RWPE2 (cell line): Measurements from ENCODE around the gene CUL5.
"Not testable (repeated sequence)": the region's sequence is repeated elsewhere in the genome, so short reads cannot be mapped to it uniquely, and the experiment has no call there.

Experiments used
- ATAC-seq: fragments of 200-7000 bp; cut with Tn5 transposase; 3 replicates; pipeline ENCODE4 v1.9.1; 2021; ENCODE audit warnings: low read depth
- DNase-seq: peaks from one replicate; pipeline ENCODE4 v3.0.0-alpha.2; 2020; ENCODE audit warnings: low spot score
- H3K27ac ChIP-seq: fragments of 450-650 bp; 2 replicates; pipeline ENCODE4 v1.5.1; 2017; ENCODE audit warnings: mild to moderate bottlenecking; ENCODE audit not compliant: poor library complexity, severe bottlenecking
- H3K27me3 ChIP-seq: fragments of 250-450 bp; sonication (Bioruptor Pico); 2 replicates; pipeline ENCODE4 v1.5.1; 2021; ENCODE audit warnings: mild to moderate bottlenecking, moderate library complexity; ENCODE audit not compliant: insufficient read depth, poor library complexity, severe bottlenecking
- H3K36me3 ChIP-seq: fragments of 250-450 bp; sonication (Bioruptor Pico); 2 replicates; pipeline ENCODE4 v1.5.1; 2020; ENCODE audit warnings: low read depth, mild to moderate bottlenecking, moderate library complexity
- H3K4me1 ChIP-seq: fragments of 250-450 bp; sonication (Bioruptor Pico); 2 replicates; pipeline ENCODE4 v1.5.1; 2021; ENCODE audit warnings: mild to moderate bottlenecking, moderate library complexity; ENCODE audit not compliant: insufficient read depth, poor library complexity, severe bottlenecking
- H3K4me3 ChIP-seq: fragments of 250-450 bp; sonication (Bioruptor Pico); 2 replicates; pipeline ENCODE4 v1.5.1; 2021; ENCODE audit warnings: mild to moderate bottlenecking, moderate library complexity; ENCODE audit not compliant: severe bottlenecking
- H3K9me3 ChIP-seq: fragments of 250-450 bp; sonication (Bioruptor Pico); 2 replicates; pipeline ENCODE4 v1.5.1; 2021; ENCODE audit warnings: mild to moderate bottlenecking, moderate library complexity; ENCODE audit not compliant: severe bottlenecking
- TF ChIP-seq, protein P1 (sequence below): fragments of 450-650 bp; IDR thresholded peaks from one replicate; pipeline ENCODE4 v1.5.1; 2017; ENCODE audit warnings: mild to moderate bottlenecking, moderate library complexity; ENCODE audit not compliant: poor library complexity, severe bottlenecking

The CUL5 gene

DNA sequence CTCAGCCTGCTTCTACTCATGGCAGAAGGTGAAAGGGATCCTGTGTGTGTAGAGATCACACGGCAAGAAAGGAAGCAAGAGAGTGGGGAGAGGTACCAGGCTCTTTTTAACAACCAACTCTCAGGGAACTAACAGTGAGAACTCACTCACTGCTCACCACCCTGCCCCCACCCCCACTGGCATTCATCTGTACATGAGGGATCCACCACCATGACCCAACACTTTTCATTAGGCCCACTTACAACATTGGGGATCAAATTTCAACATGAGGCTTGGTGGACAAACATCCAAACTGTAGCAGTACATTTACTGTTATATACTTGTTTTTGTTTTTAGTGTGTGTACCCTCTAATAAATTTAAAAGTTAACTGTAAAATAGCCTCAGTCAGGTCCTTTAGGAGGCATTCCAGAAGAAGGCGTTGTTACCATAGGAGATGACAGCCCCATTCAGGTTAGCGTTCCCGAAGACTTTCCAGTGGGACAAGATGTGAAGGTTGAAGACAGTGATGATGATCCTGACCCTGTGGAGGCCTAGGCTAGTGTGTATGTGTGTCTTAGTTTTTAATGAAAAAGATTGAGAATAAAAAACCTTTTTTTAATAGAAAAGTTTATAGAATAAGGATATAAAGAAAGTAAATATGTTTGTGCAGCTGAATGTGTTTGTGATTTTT is 11.3 kb downstream of the CUL5 start:
- ATAC-seq: peak; percentile 45; the same call in 1 of the 3 replicates
- no peak overlapping the region for H3K27ac ChIP-seq

DNA sequence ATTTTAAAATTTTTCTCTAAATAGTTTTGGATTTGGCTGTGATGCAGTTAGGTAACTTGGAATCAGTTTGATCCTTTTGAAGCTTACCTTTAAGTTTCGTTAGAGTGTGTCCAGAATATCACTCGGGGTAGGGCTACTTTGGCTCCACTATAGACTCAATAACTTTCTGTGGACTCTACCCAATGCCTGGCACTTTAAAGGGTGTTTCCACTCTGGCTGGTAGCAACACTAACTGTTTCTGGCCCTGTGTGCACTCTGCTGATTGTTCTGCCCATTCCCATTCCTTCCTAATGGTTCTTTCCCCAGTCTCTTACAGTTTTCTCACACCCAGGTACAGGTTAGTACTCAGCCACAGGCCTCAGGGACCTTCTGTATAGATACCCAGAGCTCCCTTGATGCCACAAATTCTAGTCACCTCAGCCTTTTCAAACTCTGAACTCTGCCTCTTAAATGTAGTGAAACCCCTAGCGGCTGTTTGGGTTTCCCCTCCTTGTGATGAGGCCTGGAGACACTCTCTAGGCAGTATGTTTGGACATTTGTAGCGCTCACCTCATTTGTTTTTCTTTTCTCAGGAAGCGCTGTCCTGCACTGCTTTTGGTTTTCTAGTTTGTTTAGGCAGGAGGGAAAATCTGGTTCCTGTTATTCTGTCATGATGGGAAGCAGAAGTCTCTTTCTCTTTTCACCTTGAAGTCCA is 16.8 kb downstream of the CUL5 start:
- H3K9me3 ChIP-seq: no peaks in the 10 kb centered on the region
- H3K27ac ChIP-seq: no peak overlapping the region

More for the DNA sequence above, 11.3 kb downstream of the CUL5 start:
- TF ChIP-seq, protein P1, sequence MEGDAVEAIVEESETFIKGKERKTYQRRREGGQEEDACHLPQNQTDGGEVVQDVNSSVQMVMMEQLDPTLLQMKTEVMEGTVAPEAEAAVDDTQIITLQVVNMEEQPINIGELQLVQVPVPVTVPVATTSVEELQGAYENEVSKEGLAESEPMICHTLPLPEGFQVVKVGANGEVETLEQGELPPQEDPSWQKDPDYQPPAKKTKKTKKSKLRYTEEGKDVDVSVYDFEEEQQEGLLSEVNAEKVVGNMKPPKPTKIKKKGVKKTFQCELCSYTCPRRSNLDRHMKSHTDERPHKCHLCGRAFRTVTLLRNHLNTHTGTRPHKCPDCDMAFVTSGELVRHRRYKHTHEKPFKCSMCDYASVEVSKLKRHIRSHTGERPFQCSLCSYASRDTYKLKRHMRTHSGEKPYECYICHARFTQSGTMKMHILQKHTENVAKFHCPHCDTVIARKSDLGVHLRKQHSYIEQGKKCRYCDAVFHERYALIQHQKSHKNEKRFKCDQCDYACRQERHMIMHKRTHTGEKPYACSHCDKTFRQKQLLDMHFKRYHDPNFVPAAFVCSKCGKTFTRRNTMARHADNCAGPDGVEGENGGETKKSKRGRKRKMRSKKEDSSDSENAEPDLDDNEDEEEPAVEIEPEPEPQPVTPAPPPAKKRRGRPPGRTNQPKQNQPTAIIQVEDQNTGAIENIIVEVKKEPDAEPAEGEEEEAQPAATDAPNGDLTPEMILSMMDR: no peak
- Histone ChIP-seq H3K4me1 (peaks cover 4% of the 10 kb centered on the region), H3K9me3 (no peaks in the 10 kb centered on the region), H3K36me3 (no peaks in the 10 kb centered on the region; the same call in 1 of the 2 replicates), H3K27me3 (no peaks in the 10 kb centered on the region), H3K4me3 (no peak overlapping the region)
- DNase-seq: no peak

DNA sequence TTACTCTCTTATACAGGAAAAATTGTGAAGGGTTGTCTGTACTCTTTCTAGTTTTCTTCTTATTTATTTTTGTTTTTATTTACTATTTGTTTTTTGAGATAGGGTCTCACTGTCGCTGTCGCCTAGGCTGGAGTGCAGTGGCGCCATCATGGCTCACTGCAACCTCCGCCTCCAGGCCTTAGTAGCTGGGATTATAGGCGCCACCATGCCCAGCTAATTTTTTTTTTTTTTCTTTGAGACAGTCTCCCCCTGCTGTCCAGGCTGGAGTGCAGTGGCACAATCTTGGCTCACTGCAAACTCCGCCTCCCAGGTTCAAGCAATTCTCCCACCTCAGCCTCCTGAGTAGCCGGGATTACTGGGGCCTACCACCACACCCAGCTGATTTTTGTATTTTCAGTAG is 18.4 kb downstream of the CUL5 start:
- Histone ChIP-seq H3K9me3 (no peaks in the 10 kb centered on the region), H3K4me3 (no peak overlapping the region), H3K27me3 (no peaks in the 10 kb centered on the region), H3K27ac (no peak overlapping the region), H3K36me3 (no peaks in the 10 kb centered on the region; the same call in 1 of the 2 replicates), H3K4me1 (no peaks in the 10 kb centered on the region)
- DNase-seq (no peak), ATAC-seq (no peak)
- TF ChIP-seq, protein P1: peak; percentile 6

More for the DNA sequence above, 16.8 kb downstream of the CUL5 start:
- Histone ChIP-seq H3K4me3 (no peak overlapping the region), H3K4me1 (no peaks in the 10 kb centered on the region), H3K27me3 (no peaks in the 10 kb centered on the region), H3K36me3 (no peaks in the 10 kb centered on the region; the same call in 1 of the 2 replicates)
- TF ChIP-seq, protein P1: no peak
- DNase-seq (no peak), ATAC-seq (no peak)

DNA sequence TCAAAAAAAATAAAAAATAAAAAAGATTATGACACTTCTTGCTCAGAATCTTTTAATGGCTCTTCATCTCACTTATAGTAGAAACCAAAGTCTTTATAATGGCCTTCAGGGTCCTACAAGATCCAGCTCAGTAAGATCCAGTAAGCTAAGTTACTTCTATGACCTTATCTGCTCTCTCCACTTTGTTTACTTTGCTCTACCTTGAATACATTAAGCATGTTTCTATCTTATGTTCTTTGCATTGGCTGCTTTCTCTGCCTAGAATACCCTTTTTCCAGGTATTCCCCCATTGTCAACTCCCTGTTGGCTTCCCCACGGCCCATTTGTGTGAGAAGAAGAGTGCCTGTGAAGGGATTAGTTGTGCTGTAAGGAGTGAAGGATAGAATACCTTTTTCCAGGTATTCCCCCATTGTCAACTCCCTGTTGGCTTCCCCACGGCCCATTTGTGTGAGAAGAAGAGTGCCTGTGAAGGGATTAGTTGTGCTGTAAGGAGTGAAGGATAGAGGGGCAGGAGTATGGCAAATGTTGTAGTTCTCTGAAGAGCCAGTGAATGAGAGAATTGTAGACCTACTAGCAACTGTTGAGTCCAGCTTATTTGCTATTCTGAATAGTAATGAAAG is 20.2 kb downstream of the CUL5 start:
- not testable (repeated sequence) for DNase-seq, H3K36me3 ChIP-seq, H3K27me3 ChIP-seq, H3K4me1 ChIP-seq, H3K9me3 ChIP-seq, H3K27ac ChIP-seq, H3K4me3 ChIP-seq, ATAC-seq

DNA sequence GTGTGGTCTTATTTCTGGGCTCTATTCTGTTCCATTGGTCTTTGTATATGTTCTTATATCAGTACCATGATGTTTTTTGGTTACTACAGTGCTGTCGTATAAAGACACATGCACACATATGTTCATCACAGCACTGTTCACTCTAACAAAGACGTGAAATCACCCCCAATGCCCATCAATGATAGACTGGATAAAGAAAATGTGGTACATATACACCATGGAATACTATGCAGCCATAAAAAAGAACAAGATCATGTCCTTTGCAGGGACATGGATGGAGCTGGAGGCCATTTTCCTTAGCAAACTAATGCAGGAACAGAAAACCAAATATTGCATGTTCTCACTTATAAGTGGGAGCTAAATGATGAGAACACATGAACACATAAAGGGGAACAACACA is 22.9 kb downstream of the CUL5 start:
- not testable (repeated sequence) for H3K27ac ChIP-seq, H3K27me3 ChIP-seq, H3K9me3 ChIP-seq, H3K4me1 ChIP-seq, DNase-seq, H3K4me3 ChIP-seq, ATAC-seq
- H3K36me3 ChIP-seq: peaks cover 27% of the 10 kb centered on the region
